Mesodermal cell (in vitro differentiated cells): ENCODE results near the gene S100A1.
"Not testable (repeated sequence)": the region's sequence is repeated elsewhere in the genome, so short reads cannot be mapped to it uniquely, and the experiment has no call there.

Experiments
- H3K27ac ChIP-seq: 2 replicates; pipeline ENCODE4 v1.7.0; 2013; ENCODE audit warnings: mild to moderate bottlenecking, low read depth, low read length, moderate library complexity; ENCODE audit not compliant: severe bottlenecking
- H3K36me3 ChIP-seq: 2 replicates; pipeline ENCODE4 v1.7.1; 2013; ENCODE audit warnings: mild to moderate bottlenecking, low read length, moderate library complexity; ENCODE audit not compliant: control insufficient read depth, insufficient read depth
- H3K4me1 ChIP-seq: one replicate; pipeline ENCODE4 v1.7.1; 2013; ENCODE audit warnings: mild to moderate bottlenecking, low read length; ENCODE audit not compliant: insufficient read depth, control insufficient read depth, poor library complexity, severe bottlenecking
- H3K4me3 ChIP-seq: 2 replicates; pipeline ENCODE4 v1.7.0; 2013; ENCODE audit warnings: low read length, control low read depth, mild to moderate bottlenecking; ENCODE audit not compliant: insufficient read depth, poor library complexity, severe bottlenecking; ENCODE audit errors: extremely low read depth
- H3K9me3 ChIP-seq: 2 replicates; pipeline ENCODE4 v1.7.1; 2013; ENCODE audit warnings: mild to moderate bottlenecking, low read length, moderate library complexity; ENCODE audit not compliant: control insufficient read depth
- WGBS, 2 experiments: methylation state at CpG; one replicate each; pipeline ENCODE4 v1.1.5; 2013; ENCODE audit warnings: missing lambda C conversion rate in 2 of 2; ENCODE audit not compliant: insufficient coverage in 2 of 2; 5-methylcytosine and 5-hydroxymethylcytosine counted together

The S100A1 gene

GRCh38 chr1:153655333-153655732 is 27.1 kb downstream of the S100A1 start:
- Histone ChIP-seq H3K9me3 (no peaks in the 10 kb centered on the region), H3K36me3 (no peaks in the 10 kb centered on the region), H3K27ac (no peak overlapping the region), H3K4me1 (peaks cover 9% of the 10 kb centered on the region), H3K4me3 (no peak overlapping the region)
- 86 to 100% methylated on average over 2 of the region's 3 CpGs for WGBS, 2 experiments

GRCh38 chr1:153658400-153659174 is 30.4 kb downstream of the S100A1 start, which contains the start of gene SNAPIN:
SNAPIN (plus strand) TSS chr1:153658703; CDS start chr1:153658744, 41 bp downstream.
- 2 to 3% methylated on average over 48 to 50 of the region's 53 CpGs for WGBS, 2 experiments
- Histone ChIP-seq H3K36me3 (peaks cover 29% of the 10 kb centered on the region), H3K9me3 (no peaks in the 10 kb centered on the region), H3K27ac (peak within 1 kb of the TSS; percentile 66), H3K4me1 (peaks cover 8% of the 10 kb centered on the region), H3K4me3 (peak within 1 kb of the TSS; percentile 78)

DNA sequence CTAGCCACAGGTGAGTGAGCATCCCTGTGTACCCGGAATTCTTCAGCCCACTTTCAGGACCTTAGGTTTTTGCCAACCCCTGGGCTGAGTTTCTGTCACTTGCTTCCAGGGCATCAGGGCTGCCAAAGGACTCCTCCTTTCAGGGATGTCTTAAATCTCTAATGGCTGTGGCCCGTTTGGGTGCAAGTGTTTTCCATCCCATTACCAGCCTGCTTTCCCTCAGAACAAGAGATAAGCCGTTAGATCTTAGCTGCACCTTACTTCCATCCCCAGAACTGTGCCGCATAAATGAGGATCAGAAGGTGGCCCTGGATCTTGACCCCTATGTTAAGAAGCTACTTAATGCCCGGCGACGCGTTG is 30.9 kb downstream of the S100A1 start:
- H3K9me3 ChIP-seq, result no peaks in the 10 kb centered on the region
- WGBS, 2 experiments, result 50 to 54% methylated on average over 8 of the region's 8 CpGs
- H3K27ac ChIP-seq, result no peak overlapping the region
- peak overlapping the region; percentile 78 for H3K4me3 ChIP-seq
- peaks cover 8% of the 10 kb centered on the region for H3K4me1 ChIP-seq
- H3K36me3 ChIP-seq, result peaks cover 35% of the 10 kb centered on the region

DNA sequence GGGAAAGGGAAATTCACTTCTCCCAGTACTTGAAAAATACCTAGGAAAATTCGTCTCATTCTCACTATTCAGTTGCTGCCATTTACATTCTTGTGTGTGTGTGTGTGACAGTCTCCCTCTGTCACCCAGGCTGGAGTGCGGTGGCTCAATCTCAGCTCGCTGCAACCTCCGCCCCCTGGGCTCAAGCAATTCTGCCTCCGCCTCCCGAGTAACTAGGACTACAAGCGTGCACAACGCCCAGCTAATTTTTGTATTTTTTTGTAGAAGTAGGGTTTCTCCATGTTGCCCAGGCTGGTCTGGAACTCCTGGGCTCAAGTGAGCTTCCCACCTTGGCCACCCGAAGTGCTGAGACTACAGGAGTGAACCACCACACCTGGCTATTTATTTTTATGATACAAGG is 31.4 kb downstream of the S100A1 start:
- H3K9me3 ChIP-seq, result no peaks in the 10 kb centered on the region
- H3K36me3 ChIP-seq, result peaks cover 40% of the 10 kb centered on the region
- H3K27ac ChIP-seq, result no peak overlapping the region
- H3K4me3 ChIP-seq, result peak overlapping the region; percentile 78
- 84 to 91% methylated on average over 6 to 7 of the region's 9 CpGs for WGBS, 2 experiments
- peaks cover 8% of the 10 kb centered on the region for H3K4me1 ChIP-seq

- peak overlapping the region; percentile 62 for H3K27ac ChIP-seq
- peaks cover 56% of the 10 kb centered on the region for H3K36me3 ChIP-seq
- WGBS, 2 experiments, result 83 to 92% methylated on average over 5 to 7 of the region's 9 CpGs
Observed at GRCh38 chr1:153661111-153661708, 33.0 kb downstream of the S100A1 start.

DNA sequence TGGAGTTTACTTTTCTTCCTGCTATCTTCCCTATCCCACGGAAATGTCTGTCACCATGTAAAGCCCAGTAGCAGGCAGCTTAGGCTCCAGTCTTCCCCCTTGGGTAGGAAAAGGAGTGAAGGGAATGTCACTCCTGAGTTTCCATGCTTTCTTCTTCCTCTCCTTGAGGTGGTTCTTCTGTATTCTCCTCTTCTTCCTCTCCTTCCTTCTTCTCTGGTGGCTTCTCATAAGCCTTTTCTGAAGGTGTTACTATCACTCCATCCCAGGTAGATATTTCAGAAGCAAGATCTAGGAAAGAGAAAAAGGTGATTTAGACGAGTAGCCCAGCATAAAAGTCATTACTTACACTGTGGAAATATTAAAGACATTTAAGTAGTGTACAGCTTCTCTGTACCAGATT is 34.0 kb downstream of the S100A1 start:
- Histone ChIP-seq H3K9me3 (no peaks in the 10 kb centered on the region), H3K27ac (no peak overlapping the region), H3K4me1 (peaks cover 8% of the 10 kb centered on the region), H3K4me3 (no peak overlapping the region), H3K36me3 (peaks cover 66% of the 10 kb centered on the region)
- no CpG with 5 or more reads among the region's 2 CpGs for WGBS, 2 experiments

More at GRCh38 chr1:153661111-153661708, 33.0 kb downstream of the S100A1 start:
- Histone ChIP-seq H3K4me1 (peaks cover 8% of the 10 kb centered on the region), H3K4me3 (no peak overlapping the region), H3K9me3 (no peaks in the 10 kb centered on the region)

DNA sequence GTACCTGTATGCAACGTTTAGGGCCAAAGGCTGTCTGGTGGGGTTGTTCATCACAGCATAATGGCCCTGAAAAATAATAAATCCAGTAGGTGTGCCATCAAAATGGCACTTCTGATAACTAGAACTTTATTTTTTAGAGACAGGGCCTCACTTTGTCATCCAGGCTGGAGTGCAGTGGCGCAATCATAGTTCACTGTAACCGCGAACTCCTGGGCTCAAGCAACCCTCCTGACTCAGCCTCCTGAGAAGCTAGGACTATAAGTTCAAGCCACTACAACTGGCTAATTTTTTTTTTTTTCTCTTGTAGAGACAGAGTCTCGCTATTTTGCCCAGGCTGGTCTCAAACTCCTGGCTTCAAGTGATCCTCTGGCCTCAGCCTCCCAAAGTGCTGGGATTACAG is 35.0 kb downstream of the S100A1 start:
- Histone ChIP-seq H3K36me3 (peaks cover 76% of the 10 kb centered on the region), H3K4me1 (peaks cover 8% of the 10 kb centered on the region), H3K27ac (no peak overlapping the region), H3K4me3 (no peak overlapping the region), H3K9me3 (no peaks in the 10 kb centered on the region)
- WGBS, 2 experiments, result 90 to 96% methylated on average over 5 of the region's 5 CpGs

DNA sequence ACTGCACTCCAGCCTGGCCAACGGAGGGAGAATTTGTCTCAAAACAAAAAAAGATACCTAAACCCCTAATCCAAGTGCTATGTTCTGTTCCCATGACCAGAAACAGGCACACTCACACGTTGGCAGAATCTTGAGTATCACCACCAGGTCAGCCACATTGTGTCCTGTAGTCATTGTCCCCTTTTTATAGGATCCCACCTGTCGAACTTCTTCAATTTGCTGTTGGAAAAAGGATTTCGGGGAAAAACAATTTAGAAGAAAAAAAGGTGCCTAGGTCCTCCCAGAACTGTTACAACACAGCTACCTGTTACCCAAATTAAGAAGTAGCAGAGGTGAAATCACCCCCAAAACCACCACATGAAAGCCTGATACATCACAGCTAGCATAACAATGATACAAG is 39.2 kb downstream of the S100A1 start:
- Histone ChIP-seq H3K36me3 (peaks cover 77% of the 10 kb centered on the region), H3K4me1 (peaks cover 12% of the 10 kb centered on the region), H3K9me3 (no peaks in the 10 kb centered on the region), H3K27ac (no peak overlapping the region), H3K4me3 (no peak overlapping the region)
- 96 to 100% methylated on average over 2 of the region's 4 CpGs for WGBS, 2 experiments

DNA sequence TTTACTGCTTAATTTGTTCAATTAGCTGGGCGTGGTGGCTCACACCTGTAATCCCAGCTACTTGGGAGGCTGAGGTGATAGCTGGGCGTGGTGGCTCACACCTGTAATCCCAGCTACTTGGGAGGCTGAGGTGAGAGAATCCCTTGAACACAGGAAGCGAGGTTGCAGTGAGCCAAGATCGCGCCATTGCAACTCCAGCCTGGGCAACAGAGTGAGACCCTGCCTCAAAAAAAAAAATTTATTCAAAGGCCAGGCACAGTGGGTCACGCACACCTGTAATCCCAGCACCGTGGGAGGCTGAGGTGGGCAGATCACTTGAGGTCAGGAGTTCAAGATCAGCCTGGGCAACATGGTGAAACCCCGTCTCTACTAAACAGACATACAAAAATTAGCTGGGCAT is 40.4 kb downstream of the S100A1 start:
- peaks cover 65% of the 10 kb centered on the region for H3K36me3 ChIP-seq

GRCh38 chr1:153669606-153670005 is 41.4 kb downstream of the S100A1 start:
- 91 to 92% methylated on average over 6 of the region's 6 CpGs for WGBS, 2 experiments
- peaks cover 10% of the 10 kb centered on the region for H3K4me1 ChIP-seq
- no peaks in the 10 kb centered on the region for H3K9me3 ChIP-seq
- H3K27ac ChIP-seq, result no peak overlapping the region
- H3K36me3 ChIP-seq, result peaks cover 55% of the 10 kb centered on the region
- H3K4me3 ChIP-seq, result peak overlapping the region; percentile 100

More for the DNA sequence above, 40.4 kb downstream of the S100A1 start:
- H3K4me3 ChIP-seq, H3K4me1 ChIP-seq, H3K27ac ChIP-seq, H3K9me3 ChIP-seq: not testable (repeated sequence)
- 94 to 98% methylated on average over 6 to 7 of the region's 8 CpGs for WGBS, 2 experiments
